Retinal pigment epithelial cell (primary cell): Measurements from ENCODE around the gene MPIG6B.

ENCODE experiments used
- DNase-seq: peaks from one replicate; pipeline ENCODE4 v3.0.0-alpha.2; 2010; ENCODE audit warnings: low read depth
- H3K4me3 ChIP-seq: 2 replicates; pipeline ENCODE4 v1.5.1; 2011; ENCODE audit warnings: mild to moderate bottlenecking, low read length, control low read depth, moderate library complexity
- TF ChIP-seq, protein P1 (sequence below): conservative IDR thresholded peaks from 2 replicates; pipeline ENCODE4 v1.5.1; 2011; ENCODE audit warnings: low read depth, low read length, control low read depth, inconsistent platforms

MPIG6B gene

DNA sequence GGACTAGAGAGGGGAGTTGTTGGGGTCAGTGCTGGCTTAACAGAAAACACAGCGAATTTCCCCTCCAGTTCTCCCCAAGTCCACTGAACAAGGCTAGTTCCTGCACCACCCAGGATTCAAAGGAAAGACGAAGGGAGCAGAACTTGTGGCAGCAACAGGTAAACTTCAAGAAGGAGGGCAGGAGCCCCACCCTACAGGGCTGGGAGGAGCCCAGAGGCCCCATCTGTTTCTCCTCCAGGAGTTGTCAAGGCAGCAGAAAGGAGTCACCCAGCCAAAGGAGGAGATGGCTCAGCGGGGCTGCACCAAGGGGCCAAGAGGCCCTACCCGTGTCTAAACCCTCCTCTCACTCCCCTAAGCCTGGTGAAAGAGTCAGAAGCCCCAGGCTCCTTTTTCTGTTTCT lies 41.0 kb downstream of the MPIG6B start:
- TF ChIP-seq, protein P1, sequence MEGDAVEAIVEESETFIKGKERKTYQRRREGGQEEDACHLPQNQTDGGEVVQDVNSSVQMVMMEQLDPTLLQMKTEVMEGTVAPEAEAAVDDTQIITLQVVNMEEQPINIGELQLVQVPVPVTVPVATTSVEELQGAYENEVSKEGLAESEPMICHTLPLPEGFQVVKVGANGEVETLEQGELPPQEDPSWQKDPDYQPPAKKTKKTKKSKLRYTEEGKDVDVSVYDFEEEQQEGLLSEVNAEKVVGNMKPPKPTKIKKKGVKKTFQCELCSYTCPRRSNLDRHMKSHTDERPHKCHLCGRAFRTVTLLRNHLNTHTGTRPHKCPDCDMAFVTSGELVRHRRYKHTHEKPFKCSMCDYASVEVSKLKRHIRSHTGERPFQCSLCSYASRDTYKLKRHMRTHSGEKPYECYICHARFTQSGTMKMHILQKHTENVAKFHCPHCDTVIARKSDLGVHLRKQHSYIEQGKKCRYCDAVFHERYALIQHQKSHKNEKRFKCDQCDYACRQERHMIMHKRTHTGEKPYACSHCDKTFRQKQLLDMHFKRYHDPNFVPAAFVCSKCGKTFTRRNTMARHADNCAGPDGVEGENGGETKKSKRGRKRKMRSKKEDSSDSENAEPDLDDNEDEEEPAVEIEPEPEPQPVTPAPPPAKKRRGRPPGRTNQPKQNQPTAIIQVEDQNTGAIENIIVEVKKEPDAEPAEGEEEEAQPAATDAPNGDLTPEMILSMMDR = no peak
- no peak for DNase-seq
- H3K4me3 ChIP-seq = no peak overlapping the region

DNA sequence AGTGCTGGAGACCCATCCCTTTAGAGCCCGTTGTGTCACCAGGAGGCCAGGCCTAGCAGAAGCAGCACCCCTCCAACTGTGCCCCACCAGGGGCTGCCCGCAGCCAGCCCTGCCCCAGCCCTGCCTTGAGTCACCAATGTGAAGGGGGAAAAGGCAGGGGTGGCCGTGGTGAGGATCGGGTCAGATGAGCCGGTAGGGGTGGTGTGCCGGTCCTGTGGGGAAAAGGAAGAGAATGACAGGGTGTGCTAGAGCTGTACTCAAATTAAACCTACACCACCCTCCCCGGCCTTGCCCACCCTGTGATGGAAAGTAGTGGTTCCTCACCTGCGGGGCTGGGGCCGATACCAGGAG lies 42.4 kb downstream of the MPIG6B start:
- TF ChIP-seq, protein P1 = no peak
- H3K4me3 ChIP-seq = no peak overlapping the region
- DNase-seq = no peak

DNA sequence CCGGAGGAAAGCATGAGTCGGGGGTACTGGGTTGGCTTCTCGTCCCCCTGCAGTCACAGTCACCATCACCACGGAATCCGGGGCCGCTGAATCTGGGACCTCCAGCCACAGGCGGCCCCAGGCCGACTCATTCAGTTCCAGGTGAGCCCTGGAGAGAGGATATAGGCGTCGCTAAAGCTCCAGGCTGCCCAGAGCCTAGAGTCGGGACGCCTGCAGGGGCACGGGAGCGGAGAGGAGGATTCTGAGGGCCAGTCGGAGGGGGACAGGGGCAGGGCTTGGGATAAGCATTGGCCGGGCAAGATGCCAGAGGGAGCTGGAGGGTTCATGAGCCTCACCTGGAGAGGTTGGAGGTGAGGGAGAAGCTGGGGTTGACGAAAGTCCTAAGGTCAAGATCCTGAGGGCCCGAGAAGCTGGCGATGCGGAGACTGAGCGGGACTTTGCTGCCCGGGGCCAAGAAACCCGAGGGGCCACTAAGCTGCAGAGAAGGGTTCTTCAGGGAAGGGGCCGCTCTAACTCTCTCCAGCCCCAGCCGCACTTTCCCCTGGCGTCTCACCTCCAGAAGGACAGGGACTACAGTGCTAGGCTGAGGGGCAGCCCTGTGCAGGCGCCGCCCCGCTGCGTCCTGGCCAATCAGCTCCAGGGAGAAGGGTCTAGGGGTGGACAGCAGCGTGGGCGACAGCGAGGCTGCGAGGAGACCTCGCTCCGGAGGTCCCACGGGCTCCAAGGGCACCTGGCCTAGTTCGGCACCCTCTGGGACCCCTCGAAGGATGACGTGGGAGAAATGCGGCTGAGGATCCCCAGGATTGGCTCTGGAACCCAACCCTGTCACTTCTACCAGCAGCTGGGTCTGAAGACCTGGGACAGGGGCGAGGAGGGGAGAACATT lies 43.0 kb downstream of the MPIG6B start:
- H3K4me3 ChIP-seq = peak overlapping the region; percentile 37
- no peak for DNase-seq
- TF ChIP-seq, protein P1 = no peak

DNA sequence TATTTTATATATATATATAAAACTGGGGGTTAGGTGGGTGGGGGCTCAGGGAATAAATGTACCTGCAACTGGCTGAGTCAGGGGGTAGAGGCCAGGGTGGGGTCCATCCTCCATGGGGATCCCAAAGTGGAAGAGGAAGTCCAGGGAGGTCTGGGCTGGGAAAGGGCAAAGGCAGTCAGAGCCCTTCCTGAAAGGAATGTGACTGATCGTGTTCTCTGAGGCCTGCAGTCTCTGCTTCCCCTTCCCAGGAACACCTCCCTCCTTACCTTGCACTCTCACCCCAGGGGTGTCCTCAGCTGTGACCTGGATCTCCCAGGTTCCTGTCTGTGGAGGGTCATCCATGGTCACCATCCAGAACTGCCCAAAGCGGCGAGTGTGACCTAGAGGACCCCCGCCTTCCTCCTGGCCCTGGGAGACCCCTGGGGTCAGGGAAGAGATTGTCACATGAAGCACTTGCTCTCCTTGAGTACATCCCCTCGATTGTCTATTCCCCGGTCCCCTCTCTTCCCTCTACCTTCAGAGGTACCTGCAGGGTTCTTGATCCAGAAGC lies 44.0 kb downstream of the MPIG6B start:
- TF ChIP-seq, protein P1 = no peak
- H3K4me3 ChIP-seq = no peak overlapping the region
- DNase-seq = no peak

DNA sequence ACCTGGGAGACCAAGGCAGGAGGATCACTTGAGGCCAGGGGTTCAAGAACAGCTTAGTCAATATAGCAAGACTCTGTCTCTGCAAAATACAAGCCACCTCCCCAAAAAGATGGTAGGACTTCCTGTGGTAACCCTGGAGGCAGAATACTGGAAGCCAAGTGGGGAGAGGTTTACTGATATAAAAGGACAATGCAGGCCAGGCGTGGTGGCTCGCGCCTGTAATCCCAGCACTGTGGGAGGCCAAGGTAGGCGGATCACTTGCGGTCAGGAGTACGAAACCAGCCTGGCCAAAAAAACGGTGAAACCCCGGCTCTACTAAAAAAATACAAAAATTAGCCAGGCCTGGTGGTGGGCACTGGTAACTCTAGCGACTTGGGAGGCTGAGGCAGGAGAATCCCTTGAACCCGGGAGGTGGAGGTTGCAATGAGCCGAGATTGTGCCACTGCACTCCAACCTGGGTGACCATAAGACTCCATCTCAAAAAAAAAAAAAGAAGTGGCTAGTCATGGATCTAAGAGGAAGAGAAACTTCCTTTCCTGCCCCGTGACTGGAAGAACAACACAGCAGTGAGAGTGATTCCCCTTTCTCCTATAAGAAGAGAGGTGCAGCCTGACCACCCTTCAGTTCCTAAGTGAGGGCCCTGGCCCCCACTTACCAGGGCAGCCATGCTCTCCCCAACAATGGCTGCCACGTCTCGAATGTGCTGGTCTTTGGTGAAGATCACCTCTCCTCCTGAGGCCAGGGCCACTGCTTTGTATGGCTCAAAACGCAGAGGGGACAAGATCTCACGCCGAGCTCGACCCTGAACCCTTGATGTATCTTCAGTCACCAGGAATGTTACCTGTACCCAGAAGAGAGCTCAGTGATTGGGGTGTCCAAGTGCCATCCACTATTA lies 45.4 kb downstream of the MPIG6B start:
- DNase-seq = no peak
- no peak overlapping the region for H3K4me3 ChIP-seq
- TF ChIP-seq, protein P1 = no peak

DNA sequence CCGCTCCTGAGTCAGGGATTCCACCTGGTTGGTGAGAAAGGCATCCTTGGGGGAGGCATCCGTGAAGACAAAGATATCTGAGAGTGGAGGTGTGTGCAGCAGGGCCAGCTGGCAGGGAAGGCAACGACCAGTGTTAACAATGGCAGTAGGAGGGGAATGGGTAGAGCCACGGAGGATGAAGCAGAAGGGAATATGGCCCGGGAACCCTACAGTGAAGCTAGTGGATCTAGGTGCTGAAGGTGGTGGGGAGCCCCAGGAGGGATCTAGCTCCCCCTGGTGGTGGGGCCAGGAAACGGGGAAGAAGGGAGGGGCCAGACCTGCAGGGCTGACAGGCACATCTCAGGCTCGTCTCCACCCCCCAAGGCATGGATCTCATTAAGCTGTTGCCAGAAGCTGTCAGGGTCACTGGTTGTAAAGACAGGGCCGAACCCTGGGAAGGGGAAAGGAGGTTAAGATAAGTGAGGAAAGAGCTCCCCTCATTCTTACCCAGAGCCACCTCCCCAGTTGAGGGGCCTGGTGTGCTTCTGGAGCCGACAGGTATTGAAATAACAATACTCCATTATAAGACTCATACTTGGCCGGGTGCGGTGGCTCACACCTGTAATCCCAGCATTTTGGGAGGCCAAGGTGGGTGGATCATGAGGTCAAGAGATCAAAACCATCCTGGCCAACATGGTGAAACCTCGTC lies 46.7 kb downstream of the MPIG6B start:
- no peak for DNase-seq

More for the DNA sequence above, 46.7 kb downstream of the MPIG6B start:
- TF ChIP-seq, protein P1 = peak; percentile 87
- H3K4me3 ChIP-seq = no peak overlapping the region
